ENCODE measurements around the gene BCAN.

The BCAN gene

GRCh38 chr1:156671804-156672203, 29.9 kb downstream of the BCAN start:
- no peak for DNase-seq
- peaks cover 70% of the 10 kb centered on the region for H3K27me3 ChIP-seq (replicated peaks; ENCODE audit: insufficient read depth, low read length)
- no peaks in the 10 kb centered on the region for H3K36me3 ChIP-seq (replicated peaks; ENCODE audit: insufficient read depth, low read length)
- no peak overlapping the region for H2AFZ ChIP-seq (ENCODE audit: low read length)
- TF ChIP-seq CTCF (IDR thresholded peaks at IDR 0.05; ENCODE audit: low read length) (no peak), EZH2 (optimal IDR thresholded peaks at IDR 0.05; ENCODE audit: low read depth, low read length) (no peak), EZH2phosphoT487 (IDR thresholded peaks at IDR 0.05; ENCODE audit: low read length) (no peak)
- no peaks in the 10 kb centered on the region for H3K9me3 ChIP-seq (replicated peaks; ENCODE audit: insufficient read depth, low read length)
- no peaks in the 10 kb centered on the region for H3F3A ChIP-seq (ENCODE audit: insufficient read depth, low read length)
- no peaks in the 10 kb centered on the region for H3K9me2 ChIP-seq (replicated peaks; ENCODE audit: insufficient read depth, low read length)
- H3K4me1 ChIP-seq (ENCODE audit: low read length): no peaks in the 10 kb centered on the region; the same call in 1 of the 2 replicates
- no peak overlapping the region for H3K9ac ChIP-seq (ENCODE audit: low read length)
- no peaks in the 10 kb centered on the region for H4K20me1 ChIP-seq (ENCODE audit: insufficient read depth, low read length)
- no peak overlapping the region for H3K4me3 ChIP-seq (ENCODE audit: low read length)
- H3K27ac ChIP-seq (ENCODE audit: low read length): no peak overlapping the region
- H3K4me2 ChIP-seq (ENCODE audit: low read depth, low read length): no peak overlapping the region
- no peaks in the 10 kb centered on the region for H3K79me2 ChIP-seq (ENCODE audit: low read length)

GRCh38 chr1:156673387-156674121, 31.6 kb downstream of the BCAN start:
- H3K4me2 ChIP-seq (ENCODE audit: low read depth, low read length): no peak overlapping the region
- H3K27me3 ChIP-seq (replicated peaks; ENCODE audit: insufficient read depth, low read length): peaks cover 87% of the 10 kb centered on the region
- no peak overlapping the region for H3K4me3 ChIP-seq (ENCODE audit: low read length)
- no peaks in the 10 kb centered on the region for H3K36me3 ChIP-seq (replicated peaks; ENCODE audit: insufficient read depth, low read length)
- H2AFZ ChIP-seq (ENCODE audit: low read length): no peak overlapping the region
- DNase-seq: no peak
- peaks cover 4% of the 10 kb centered on the region; the same call in 1 of the 2 replicates for H3K4me1 ChIP-seq (ENCODE audit: low read length)
- TF ChIP-seq EZH2 (optimal IDR thresholded peaks at IDR 0.05; ENCODE audit: low read depth, low read length) (no peak), CTCF (IDR thresholded peaks at IDR 0.05; ENCODE audit: low read length) (no peak), EZH2phosphoT487 (IDR thresholded peaks at IDR 0.05; ENCODE audit: low read length) (no peak)
- H3K79me2 ChIP-seq (ENCODE audit: low read length): no peaks in the 10 kb centered on the region
- no peak overlapping the region for H3K27ac ChIP-seq (ENCODE audit: low read length)
- no peaks in the 10 kb centered on the region for H3K9me2 ChIP-seq (replicated peaks; ENCODE audit: insufficient read depth, low read length)
- no peaks in the 10 kb centered on the region for H4K20me1 ChIP-seq (ENCODE audit: insufficient read depth, low read length)
- H3K9ac ChIP-seq (ENCODE audit: low read length): no peak overlapping the region
- H3F3A ChIP-seq (ENCODE audit: insufficient read depth, low read length): no peaks in the 10 kb centered on the region
- no peaks in the 10 kb centered on the region for H3K9me3 ChIP-seq (replicated peaks; ENCODE audit: insufficient read depth, low read length)

GRCh38 chr1:156675210-156676113, 33.5 kb downstream of the BCAN start:
- TF ChIP-seq CTCF (IDR thresholded peaks at IDR 0.05; ENCODE audit: low read length) (no peak), EZH2 (optimal IDR thresholded peaks at IDR 0.05; ENCODE audit: low read depth, low read length) (no peak), EZH2phosphoT487 (IDR thresholded peaks at IDR 0.05; ENCODE audit: low read length) (no peak)
- Histone ChIP-seq H3K4me3 (ENCODE audit: low read length) (no peak overlapping the region), H3F3A (ENCODE audit: insufficient read depth, low read length) (no peaks in the 10 kb centered on the region), H3K4me2 (ENCODE audit: low read depth, low read length) (no peak overlapping the region), H3K79me2 (ENCODE audit: low read length) (no peaks in the 10 kb centered on the region), H3K36me3 (replicated peaks; ENCODE audit: insufficient read depth, low read length) (no peaks in the 10 kb centered on the region), H2AFZ (ENCODE audit: low read length) (no peak overlapping the region), H3K9ac (ENCODE audit: low read length) (no peak overlapping the region), H3K27ac (ENCODE audit: low read length) (no peak overlapping the region), H3K27me3 (replicated peaks; ENCODE audit: insufficient read depth, low read length) (peaks cover 95% of the 10 kb centered on the region), H4K20me1 (ENCODE audit: insufficient read depth, low read length) (no peaks in the 10 kb centered on the region), H3K4me1 (ENCODE audit: low read length) (peaks cover 4% of the 10 kb centered on the region; the same call in 1 of the 2 replicates), H3K9me2 (replicated peaks; ENCODE audit: insufficient read depth, low read length) (no peaks in the 10 kb centered on the region), H3K9me3 (replicated peaks; ENCODE audit: insufficient read depth, low read length) (no peaks in the 10 kb centered on the region)
- DNase-seq: no peak
